ENCODE data around the gene RASGRP2. TPM values are rescaled to one million over a fixed set of nuclear protein-coding genes. Genes with fewer than 3 reads are reported as not detected.

RASGRP2 gene
- total and polyA plus RNA-seq, 10 donors: 148 to 283 (median 213) TPM

DNA sequence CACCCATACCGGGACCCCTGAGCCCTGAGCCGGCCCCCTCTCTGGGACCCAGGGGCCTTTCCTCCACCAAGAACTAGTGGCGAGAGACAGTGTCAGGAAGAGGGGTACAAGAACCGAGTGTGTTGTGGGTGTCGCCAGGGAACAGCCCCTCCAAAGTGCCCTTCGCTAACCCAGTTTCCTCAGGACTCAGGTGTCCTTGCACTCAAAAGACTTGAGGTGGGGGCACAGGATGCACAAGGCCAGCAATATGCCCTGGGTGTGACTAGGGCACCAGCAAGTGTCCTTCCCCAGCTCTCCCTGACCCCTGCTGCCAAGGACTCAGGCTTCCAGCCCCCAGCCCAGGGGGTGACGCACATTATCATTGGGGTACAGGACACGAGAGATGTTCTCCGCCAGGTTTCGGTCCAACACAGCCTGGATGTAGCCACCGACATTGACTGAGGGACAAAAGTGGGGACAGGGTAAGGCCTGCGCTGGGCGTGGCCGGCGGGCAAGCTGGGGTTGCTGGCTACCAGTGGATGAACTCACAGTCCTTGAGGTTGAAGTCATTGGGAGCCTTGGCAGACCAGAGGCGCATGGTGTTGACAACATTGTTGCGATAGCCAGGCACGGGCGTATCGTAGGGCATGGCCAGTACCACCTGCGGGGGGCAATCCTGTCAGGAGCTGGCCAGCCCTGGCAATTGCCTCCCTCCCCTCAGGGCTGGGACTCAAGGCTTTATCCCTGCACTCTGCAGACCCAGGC, 11.1 kb upstream of the RASGRP2 start:
- Histone ChIP-seq H3K4me3 (no peak overlapping the region), H3K27me3 (replicated peaks in 1 of 7) (no peaks in the 10 kb centered on the region), H3K4me1 (peaks cover 3 to 48% (median 17%) of the 10 kb centered on the region in 6 donors), H3K27ac (no peak overlapping the region), H3K36me3 (peaks cover 0 to 50% (median 0%) of the 10 kb centered on the region in 6 donors), H3K9me3 (no peaks in the 10 kb centered on the region)
- intact Hi-C loops (cut with DNase I; ENCODE audit: low total_unique reads): no loop called here
- 87 to 96% (median 90%) methylated on average over 19 to 21 of the region's 21 CpGs for WGBS, 5 donors
- DNase-seq: peak; percentile 67
- no peak for TF ChIP-seq POLR2A (IDR thresholded peaks at IDR 0.05)
- no peak for TF ChIP-seq POLR2AphosphoS5 (IDR thresholded peaks at IDR 0.05)
- TF ChIP-seq, protein P1, sequence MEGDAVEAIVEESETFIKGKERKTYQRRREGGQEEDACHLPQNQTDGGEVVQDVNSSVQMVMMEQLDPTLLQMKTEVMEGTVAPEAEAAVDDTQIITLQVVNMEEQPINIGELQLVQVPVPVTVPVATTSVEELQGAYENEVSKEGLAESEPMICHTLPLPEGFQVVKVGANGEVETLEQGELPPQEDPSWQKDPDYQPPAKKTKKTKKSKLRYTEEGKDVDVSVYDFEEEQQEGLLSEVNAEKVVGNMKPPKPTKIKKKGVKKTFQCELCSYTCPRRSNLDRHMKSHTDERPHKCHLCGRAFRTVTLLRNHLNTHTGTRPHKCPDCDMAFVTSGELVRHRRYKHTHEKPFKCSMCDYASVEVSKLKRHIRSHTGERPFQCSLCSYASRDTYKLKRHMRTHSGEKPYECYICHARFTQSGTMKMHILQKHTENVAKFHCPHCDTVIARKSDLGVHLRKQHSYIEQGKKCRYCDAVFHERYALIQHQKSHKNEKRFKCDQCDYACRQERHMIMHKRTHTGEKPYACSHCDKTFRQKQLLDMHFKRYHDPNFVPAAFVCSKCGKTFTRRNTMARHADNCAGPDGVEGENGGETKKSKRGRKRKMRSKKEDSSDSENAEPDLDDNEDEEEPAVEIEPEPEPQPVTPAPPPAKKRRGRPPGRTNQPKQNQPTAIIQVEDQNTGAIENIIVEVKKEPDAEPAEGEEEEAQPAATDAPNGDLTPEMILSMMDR (IDR thresholded peaks at IDR 0.05 in 8 of 11, conservative IDR thresholded peaks at IDR 0.05 in 3 of 11): no peak

DNA sequence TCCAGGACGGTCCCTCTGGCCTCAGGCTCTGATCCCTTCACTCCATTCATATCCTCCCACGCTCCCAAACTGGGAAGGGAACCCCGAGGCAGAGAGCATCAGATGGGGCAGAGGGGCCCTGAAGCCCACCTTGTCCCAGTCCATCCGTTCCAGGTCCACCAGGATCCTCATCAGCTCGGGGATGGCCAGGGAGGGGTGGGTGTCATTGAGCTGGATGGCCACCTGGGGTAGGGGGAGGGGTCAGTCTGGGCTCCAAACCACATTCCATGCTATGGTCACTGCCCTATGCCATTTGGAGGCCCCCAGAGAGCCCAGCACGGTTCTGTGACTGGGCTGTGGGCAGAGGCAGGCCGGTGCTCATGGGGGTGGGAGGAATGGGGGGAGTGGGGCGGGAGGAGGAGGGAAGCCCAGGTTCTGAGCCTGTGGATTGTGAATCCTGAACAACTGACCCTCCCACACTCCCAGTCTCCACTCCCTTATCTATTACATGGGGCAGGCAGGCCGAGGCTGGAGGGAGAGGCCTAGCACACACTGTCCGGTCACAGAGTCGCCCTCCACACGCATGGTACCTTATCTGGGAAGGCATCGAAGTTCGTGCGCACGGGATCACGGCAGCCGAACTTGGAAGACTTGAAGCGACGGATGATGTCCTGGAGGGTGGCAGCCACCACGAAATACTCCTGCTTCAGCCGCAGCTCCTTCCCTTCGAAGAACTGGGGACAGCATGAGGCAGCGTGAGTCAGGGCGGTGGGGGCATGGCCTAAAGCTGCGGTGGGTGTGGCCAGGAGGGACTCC, 10.4 kb upstream of the RASGRP2 start:
- 91 to 95% (median 94%) methylated on average over 23 to 26 of the region's 26 CpGs for WGBS, 5 donors
- intact Hi-C loops (cut with DNase I; ENCODE audit: low total_unique reads): no loop called here
- TF ChIP-seq POLR2AphosphoS5 (IDR thresholded peaks at IDR 0.05) (no peak), POLR2A (IDR thresholded peaks at IDR 0.05) (no peak)
- TF ChIP-seq, protein P1 (IDR thresholded peaks at IDR 0.05 in 8 of 11, conservative IDR thresholded peaks at IDR 0.05 in 3 of 11): no peak
- Histone ChIP-seq H3K4me3 (no peak overlapping the region), H3K4me1 (peaks cover 0 to 48% (median 9%) of the 10 kb centered on the region in 6 donors), H3K27ac (no peak overlapping the region), H3K27me3 (replicated peaks in 1 of 7) (no peaks in the 10 kb centered on the region), H3K36me3 (peaks cover 0 to 47% (median 0%) of the 10 kb centered on the region in 6 donors), H3K9me3 (no peaks in the 10 kb centered on the region)
- peak; percentile 57 for DNase-seq

DNA sequence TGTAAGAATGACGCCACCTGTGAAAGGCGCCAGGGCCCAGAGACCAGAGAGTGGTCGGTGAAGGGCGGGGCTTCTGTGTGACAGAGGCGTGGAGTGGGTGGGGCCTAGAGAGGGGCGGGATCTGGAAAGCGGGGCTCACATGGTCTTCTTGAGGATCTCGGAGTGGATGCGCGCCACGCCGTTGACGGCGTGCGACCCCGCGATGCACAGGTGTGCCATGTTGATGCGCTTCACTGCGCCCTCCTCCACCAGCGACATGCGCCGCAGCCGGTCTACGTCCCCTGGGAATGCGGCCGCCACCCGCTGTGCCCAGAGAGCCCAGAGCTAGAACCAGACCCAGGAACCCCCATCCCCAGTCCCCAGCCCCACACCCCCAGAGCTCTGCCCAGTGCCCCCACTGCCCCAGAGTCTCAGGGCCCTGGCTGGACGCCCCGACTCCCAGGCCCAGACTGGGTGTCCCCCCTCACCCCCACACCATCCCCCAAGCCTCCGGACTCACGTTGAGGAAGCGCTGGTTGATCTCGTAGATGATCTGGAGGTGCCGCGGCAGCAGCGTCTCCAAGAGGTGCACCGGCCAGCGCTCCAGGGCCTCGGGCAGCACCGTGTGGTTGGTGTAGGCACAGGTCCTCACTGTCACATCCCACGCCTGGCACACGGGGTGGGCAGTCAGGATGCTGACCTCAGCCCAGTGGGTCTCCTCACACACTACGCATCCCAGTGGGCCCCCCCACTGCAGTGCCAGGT, 9.6 kb upstream of the RASGRP2 start:
- H3K36me3 ChIP-seq: peaks cover 0 to 47% (median 0%) of the 10 kb centered on the region in 6 donors
- H3K4me1 ChIP-seq: peaks cover 0 to 48% (median 6%) of the 10 kb centered on the region in 6 donors
- H3K9me3 ChIP-seq: no peaks in the 10 kb centered on the region
- WGBS, 5 donors: 93 to 96% (median 95%) methylated on average over 34 to 43 of the region's 43 CpGs
- peak; percentile 76 for DNase-seq
- intact Hi-C loops (cut with DNase I; ENCODE audit: low total_unique reads): no loop called here
- no peak overlapping the region for H3K27ac ChIP-seq
- H3K27me3 ChIP-seq (replicated peaks in 1 of 7): no peaks in the 10 kb centered on the region
- TF ChIP-seq, protein P1 (IDR thresholded peaks at IDR 0.05 in 8 of 11, conservative IDR thresholded peaks at IDR 0.05 in 3 of 11): no peak
- no peak for TF ChIP-seq POLR2AphosphoS5 (IDR thresholded peaks at IDR 0.05)
- TF ChIP-seq POLR2A (IDR thresholded peaks at IDR 0.05): no peak
- no peak overlapping the region for H3K4me3 ChIP-seq

Data from spleen (tissue), 11 donors.